H1 (cell line): Measurements from ENCODE around the gene HEXIM2. TPM values are rescaled to one million over a fixed set of nuclear protein-coding genes. Genes with fewer than 3 reads are reported as not detected.

ENCODE experiments used
- CHD7 ChIP-seq: fragments of 300-600 bp; sonication (generic); IDR thresholded peaks from 2 replicates; pipeline ENCODE4 v1.7.1; 2012; ENCODE audit warnings: low read length, moderate library complexity, mild to moderate bottlenecking, inconsistent platforms; ENCODE audit not compliant: insufficient replicate concordance
- EZH2 ChIP-seq: fragments of 200-600 bp; sonication (generic); IDR thresholded peaks from 2 replicates; pipeline ENCODE4 v1.7.1; 2012; ENCODE audit warnings: low read depth, mild to moderate bottlenecking, moderate library complexity, low read length, inconsistent platforms; ENCODE audit not compliant: severe bottlenecking
- GABPA ChIP-seq: IDR thresholded peaks from 2 replicates; pipeline ENCODE4 v1.6.1; 2011; ENCODE audit warnings: mild to moderate bottlenecking, low read length, moderate library complexity, borderline replicate concordance; ENCODE audit not compliant: insufficient read depth
- HDAC6 ChIP-seq: IDR thresholded peaks from one replicate; pipeline ENCODE4 v1.7.1; 2012; ENCODE audit warnings: low read depth, mild to moderate bottlenecking, inconsistent platforms, low read length, moderate library complexity
- KDM5A ChIP-seq: fragments of 200-600 bp; IDR thresholded peaks from 2 replicates; pipeline ENCODE4 v1.7.1; 2012; ENCODE audit warnings: mild to moderate bottlenecking, low read length, inconsistent platforms, mixed read lengths
- NANOG ChIP-seq: IDR thresholded peaks from 2 replicates; pipeline ENCODE4 v1.6.1; 2011; ENCODE audit warnings: low read length, low read depth, mild to moderate bottlenecking, inconsistent platforms; ENCODE audit not compliant: insufficient read depth, poor library complexity, severe bottlenecking
- POLR2A ChIP-seq, 2 experiments: IDR thresholded peaks; 1 replicate in 1 of 2; 2 replicates in 1 of 2; pipeline ENCODE4 v1.6.1; 2011; ENCODE audit warnings: low read depth in 2 of 2, low read length in 2 of 2, mild to moderate bottlenecking in 2 of 2; ENCODE audit errors: control extremely low read depth in 1 of 2
- RAD21 ChIP-seq, 2 experiments: IDR thresholded peaks in 1 of 2; conservative IDR thresholded peaks in 1 of 2; 2 replicates each; pipeline ENCODE4 v1.6.1; 2011; ENCODE audit warnings: low read depth in 2 of 2, low read length in 2 of 2, improper control_type of control experiment in 1 of 2, inconsistent platforms in 1 of 2, mild to moderate bottlenecking in 1 of 2, moderate library complexity in 1 of 2
- SUZ12 ChIP-seq: fragments of 200-600 bp; sonication (generic); IDR thresholded peaks from 2 replicates; pipeline ENCODE4 v1.6.1; 2012; ENCODE audit warnings: mild to moderate bottlenecking, inconsistent platforms, low read length, moderate library complexity, mixed read lengths
- polyA plus RNA-seq, 7 experiments: library from polyadenylated mRNA; depleted of rRNA in 3 of 7; stranded (reverse) in 5 of 7; unstranded in 2 of 7; fragments of >200 nt in 5 of 7; fragments of 200-250 nt in 2 of 7; gene quantifications; 1 replicate in 5 of 7; 2 replicates in 1 of 7; 4 replicates in 1 of 7; pipeline versions ENCODE4 v1.2.1 to v1.2.3, GENCODE V29; 2011 to 2013; ENCODE audit warnings: missing spikeins in 2 of 7, mixed read lengths in 2 of 7
- total RNA-seq: library from RNA; stranded (reverse); fragmentation: NEBNext Ultra II Directional; extraction: Animal tissue kit (Norgen Biotek cat#: 25700); gene quantifications from 2 replicates; pipeline ENCODE4 v1.2.1, GENCODE V29; 2021
- TF ChIP-seq, protein P1 (sequence below): IDR thresholded peaks from 2 replicates; pipeline ENCODE4 v1.6.1; 2011; ENCODE audit warnings: low read length, improper control_type of control experiment

HEXIM2 gene
- total and polyA plus RNA-seq, 2 of the 8 experiments (the other 6 are each of a cell fraction or from before 2014, with no cell fraction given), result 7.5 to 13.2 TPM

GRCh38 chr17:45170931-45171337 is 9.3 kb downstream of the HEXIM2 start (continued):
- TF ChIP-seq CHD7 (no peak), SUZ12 (no peak), RAD21 (IDR thresholded peaks at IDR 0.05 in 1 of 2, conservative IDR thresholded peaks at IDR 0.05 in 1 of 2; ENCODE audit: low read depth in 2 of 2, low read length in 2 of 2) (no peak), GABPA (no peak), POLR2A (IDR thresholded peaks at IDR 0.05; ENCODE audit: control extremely low read depth in 1 of 2, low read depth in 2 of 2, low read length in 2 of 2) (no peak), NANOG (no peak), KDM5A (no peak), HDAC6 (no peak), EZH2 (no peak)
- TF ChIP-seq, protein P1, sequence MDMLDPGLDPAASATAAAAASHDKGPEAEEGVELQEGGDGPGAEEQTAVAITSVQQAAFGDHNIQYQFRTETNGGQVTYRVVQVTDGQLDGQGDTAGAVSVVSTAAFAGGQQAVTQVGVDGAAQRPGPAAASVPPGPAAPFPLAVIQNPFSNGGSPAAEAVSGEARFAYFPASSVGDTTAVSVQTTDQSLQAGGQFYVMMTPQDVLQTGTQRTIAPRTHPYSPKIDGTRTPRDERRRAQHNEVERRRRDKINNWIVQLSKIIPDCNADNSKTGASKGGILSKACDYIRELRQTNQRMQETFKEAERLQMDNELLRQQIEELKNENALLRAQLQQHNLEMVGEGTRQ, result no peak
